HepG2 (cell line): ENCODE measurements around the gene TOB1. TPM values are rescaled to one million over a fixed set of nuclear protein-coding genes. Genes with fewer than 3 reads are reported as not detected.
A peak's percentile ranks its signal among the peaks of the same experiment; 100 is the strongest.

Experiments
- PBX3 ChIP-seq: sonication (generic); formaldehyde crosslinking; IDR thresholded peaks from 2 replicates; pipeline ENCODE4 v1.8.1; 2023; ENCODE audit warnings: missing genetic modification reagents, inconsistent platforms, borderline replicate concordance
- PHF8 ChIP-seq: sonication (generic); formaldehyde crosslinking; IDR thresholded peaks from 2 replicates; pipeline ENCODE4 v1.5.0; 2020; ENCODE audit warnings: missing genetic modification reagents
- POLR2AphosphoS5 ChIP-seq: IDR thresholded peaks from 2 replicates; pipeline ENCODE4 v1.6.1; 2012; ENCODE audit warnings: low read depth, low read length
- SALL2 ChIP-seq: sonication (generic); formaldehyde crosslinking; IDR thresholded peaks from 2 replicates; pipeline ENCODE4 v1.8.1; 2023; ENCODE audit warnings: mild to moderate bottlenecking, missing genetic modification reagents, inconsistent platforms
- SATB2 ChIP-seq: sonication (generic); formaldehyde crosslinking; IDR thresholded peaks from 2 replicates; pipeline ENCODE4 v1.5.0; 2020; ENCODE audit warnings: missing genetic modification reagents
- SIN3B ChIP-seq: fragments of 150-350 bp; IDR thresholded peaks from 2 replicates; pipeline ENCODE4 v1.6.1; 2014; ENCODE audit warnings: low read length
- SRY ChIP-seq: sonication (generic); formaldehyde crosslinking; IDR thresholded peaks from 2 replicates; pipeline ENCODE4 v1.8.0; 2022; ENCODE audit warnings: mild to moderate bottlenecking, missing genetic modification reagents
- ZBTB49 ChIP-seq: sonication (generic); formaldehyde crosslinking; IDR thresholded peaks from 2 replicates; pipeline ENCODE4 v1.4.0; 2020; ENCODE audit warnings: missing genetic modification reagents, borderline replicate concordance
- ZNF557 ChIP-seq: sonication (generic); formaldehyde crosslinking; IDR thresholded peaks from 2 replicates; pipeline ENCODE4 v1.4.0; 2020; ENCODE audit warnings: missing genetic modification reagents
- ZNF687 ChIP-seq: sonication (generic); formaldehyde crosslinking; IDR thresholded peaks from 2 replicates; pipeline ENCODE4 v1.5.1; 2020; ENCODE audit warnings: mild to moderate bottlenecking, missing genetic modification reagents, moderate library complexity
- ZSCAN9 ChIP-seq: IDR thresholded peaks from 2 replicates; pipeline ENCODE4 v1.6.1; 2016; ENCODE audit warnings: borderline replicate concordance
- polyA plus RNA-seq, 8 experiments: library from polyadenylated mRNA; depleted of rRNA in 3 of 8; stranded (reverse) in 7 of 8; unstranded in 1 of 8; fragments of >200 nt; fragmentation: Illumina TruSeq in 4 of 8; extraction: Trizol in 4 of 8; gene quantifications; 2 replicates each; pipeline versions ENCODE4 v1.2.1 to v1.2.3, GENCODE V29; 2011 to 2016; ENCODE audit warnings: low read depth in 4 of 8, missing spikeins in 1 of 8, mixed read lengths in 1 of 8; ENCODE audit not compliant: insufficient read depth in 1 of 8
- total RNA-seq, 5 experiments: library from RNA; depleted of rRNA; stranded (reverse); fragments of >200 nt; fragmentation: Illumina TruSeq; extraction: Trizol; gene quantifications; 2 replicates each; pipeline ENCODE4 v1.2.3, GENCODE V29; 2016; ENCODE audit warnings: low read depth in 1 of 5
- TF ChIP-seq, protein P1 (sequence below): sonication (generic); formaldehyde crosslinking; IDR thresholded peaks from 2 replicates; pipeline ENCODE4 v1.5.1; 2020; ENCODE audit warnings: missing genetic modification reagents, mild to moderate bottlenecking, borderline replicate concordance

The TOB1 gene
- total and polyA plus RNA-seq, 2 of the 13 experiments (the other 11 are each of a cell fraction or from before 2014, with no cell fraction given), result 21.9 to 57.7 TPM

DNA sequence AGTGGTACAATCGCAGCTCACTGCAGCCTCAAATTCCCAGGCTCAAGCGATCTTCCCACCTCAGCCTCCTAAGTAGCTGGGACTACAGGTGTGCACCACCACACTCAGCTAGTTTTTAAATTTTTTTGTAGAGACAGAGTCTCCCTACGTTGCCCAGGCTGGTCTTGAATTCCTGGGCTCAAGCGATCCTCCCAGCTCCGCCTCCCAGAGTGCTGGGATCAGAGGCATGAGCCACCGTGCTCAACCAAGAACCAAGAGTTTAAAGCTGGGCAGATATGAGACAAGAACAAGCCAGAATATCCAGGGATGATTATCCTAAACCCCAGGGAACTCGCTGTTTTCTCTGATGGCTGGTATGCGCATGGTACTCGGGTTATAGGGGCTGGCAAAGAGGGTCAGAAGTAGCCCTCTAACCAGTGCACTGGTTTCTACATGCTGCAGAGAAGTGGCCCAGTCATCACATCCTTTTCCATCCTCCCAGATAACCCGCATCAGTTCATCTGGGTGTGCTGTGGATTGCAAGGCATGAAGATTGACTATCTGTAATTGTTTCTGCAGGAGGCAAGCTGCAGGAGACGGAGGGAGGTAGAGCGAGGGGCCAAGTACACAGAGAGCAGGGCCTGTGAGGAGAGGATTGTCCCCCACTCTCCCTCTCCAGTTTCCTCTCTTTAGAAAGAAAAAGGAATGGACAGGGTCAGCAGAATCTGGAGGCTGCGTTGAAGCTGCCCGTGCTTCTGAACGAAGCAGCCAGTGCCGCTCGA is 33.6 kb upstream of the TOB1 start (continued):
- no peak; the same call in 1 of the 2 replicates for TF ChIP-seq ZNF687
- 0 out of 2 replicates have a peak, but pooled peaks have one; percentile 46 for TF ChIP-seq SRY
- TF ChIP-seq, protein P1, sequence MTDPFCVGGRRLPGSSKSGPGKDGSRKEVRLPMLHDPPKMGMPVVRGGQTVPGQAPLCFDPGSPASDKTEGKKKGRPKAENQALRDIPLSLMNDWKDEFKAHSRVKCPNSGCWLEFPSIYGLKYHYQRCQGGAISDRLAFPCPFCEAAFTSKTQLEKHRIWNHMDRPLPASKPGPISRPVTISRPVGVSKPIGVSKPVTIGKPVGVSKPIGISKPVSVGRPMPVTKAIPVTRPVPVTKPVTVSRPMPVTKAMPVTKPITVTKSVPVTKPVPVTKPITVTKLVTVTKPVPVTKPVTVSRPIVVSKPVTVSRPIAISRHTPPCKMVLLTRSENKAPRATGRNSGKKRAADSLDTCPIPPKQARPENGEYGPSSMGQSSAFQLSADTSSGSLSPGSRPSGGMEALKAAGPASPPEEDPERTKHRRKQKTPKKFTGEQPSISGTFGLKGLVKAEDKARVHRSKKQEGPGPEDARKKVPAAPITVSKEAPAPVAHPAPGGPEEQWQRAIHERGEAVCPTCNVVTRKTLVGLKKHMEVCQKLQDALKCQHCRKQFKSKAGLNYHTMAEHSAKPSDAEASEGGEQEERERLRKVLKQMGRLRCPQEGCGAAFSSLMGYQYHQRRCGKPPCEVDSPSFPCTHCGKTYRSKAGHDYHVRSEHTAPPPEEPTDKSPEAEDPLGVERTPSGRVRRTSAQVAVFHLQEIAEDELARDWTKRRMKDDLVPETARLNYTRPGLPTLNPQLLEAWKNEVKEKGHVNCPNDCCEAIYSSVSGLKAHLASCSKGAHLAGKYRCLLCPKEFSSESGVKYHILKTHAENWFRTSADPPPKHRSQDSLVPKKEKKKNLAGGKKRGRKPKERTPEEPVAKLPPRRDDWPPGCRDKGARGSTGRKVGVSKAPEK (CRISPR knock-in tag), result no peak
- TF ChIP-seq PHF8, result no peak
- TF ChIP-seq PBX3 (CRISPR knock-in tag), result no peak
- TF ChIP-seq ZSCAN9 (CRISPR knock-in tag), result peak; percentile 70; the same call in 1 of the 2 replicates
- TF ChIP-seq ZBTB49 (CRISPR knock-in tag), result no peak
- no peak for TF ChIP-seq ZNF557
- no peak for TF ChIP-seq SALL2
- no peak for TF ChIP-seq SIN3B
- TF ChIP-seq SATB2, result no peak
- no peak for TF ChIP-seq POLR2AphosphoS5
